Activated T-cell treated with anti-CD3 and anti-CD28 coated beads for 24 hours (primary cell): ENCODE measurements around the gene PRDM16.

Experiments used
- DNase-seq: peaks from one replicate; pipeline ENCODE4 v3.0.0-alpha.2; 2020; ENCODE audit warnings: low read depth

The PRDM16 gene

GRCh38 chr1:3032371-3033039 lies 36.5 kb upstream of the PRDM16 start:
- DNase-seq, result no peak

GRCh38 chr1:3033040-3033789 lies 35.8 kb upstream of the PRDM16 start:
- DNase-seq, result peak; percentile 7

GRCh38 chr1:3033790-3034090 lies 35.3 kb upstream of the PRDM16 start:
- DNase-seq, result no peak

GRCh38 chr1:3034162-3034561 lies 34.8 kb upstream of the PRDM16 start:
- no peak for DNase-seq

- no peak for DNase-seq
These were observed 34.1 kb upstream of the PRDM16 start for GRCh38 chr1:3034728-3035562.

GRCh38 chr1:3035563-3036446 lies 33.2 kb upstream of the PRDM16 start:
- DNase-seq, result no peak

GRCh38 chr1:3036447-3037280 lies 32.3 kb upstream of the PRDM16 start:
- DNase-seq, result no peak

GRCh38 chr1:3037281-3038040 lies 31.5 kb upstream of the PRDM16 start:
- DNase-seq, result no peak

GRCh38 chr1:3038113-3038551 lies 30.9 kb upstream of the PRDM16 start:
- DNase-seq, result no peak

- no peak for DNase-seq
These were observed 30.3 kb upstream of the PRDM16 start for GRCh38 chr1:3038571-3039181.

- no peak for DNase-seq
These were observed 29.0 kb upstream of the PRDM16 start for GRCh38 chr1:3040004-3040403.

GRCh38 chr1:3042481-3042880 lies 26.5 kb upstream of the PRDM16 start:
- no peak for DNase-seq

- DNase-seq, result no peak
These were observed 19.8 kb upstream of the PRDM16 start for GRCh38 chr1:3049164-3049563.

GRCh38 chr1:3049905-3050304 lies 19.1 kb upstream of the PRDM16 start:
- DNase-seq, result no peak

GRCh38 chr1:3050603-3051002 lies 18.4 kb upstream of the PRDM16 start:
- no peak for DNase-seq

- DNase-seq, result no peak
These were observed 17.4 kb upstream of the PRDM16 start for GRCh38 chr1:3051270-3052268.

- no peak for DNase-seq
These were observed 16.5 kb upstream of the PRDM16 start for GRCh38 chr1:3052501-3052900.

GRCh38 chr1:3053366-3053980 lies 15.5 kb upstream of the PRDM16 start:
- DNase-seq, result no peak
